DMS53 (cell line): ENCODE results near the gene MTSS2.

Experiments used
- DNase-seq: peaks from one replicate; lab custom pipeline; 2025; lab: John Stamatoyannopoulos, UW

Gene MTSS2

GRCh38 chr16:70670175-70670574, 15.7 kb downstream of the MTSS2 start:
- no peak for DNase-seq

- DNase-seq, result no peak
These were observed 19.8 kb downstream of the MTSS2 start for GRCh38 chr16:70665806-70666735.

- no peak for DNase-seq
These were observed 20.6 kb downstream of the MTSS2 start for GRCh38 chr16:70665113-70665694.

- no peak for DNase-seq
These were observed 21.3 kb downstream of the MTSS2 start for GRCh38 chr16:70664325-70665112.

- peak; percentile 17 for DNase-seq
These were observed 22.1 kb downstream of the MTSS2 start for GRCh38 chr16:70663524-70664324.

- no peak for DNase-seq
These were observed 22.8 kb downstream of the MTSS2 start for GRCh38 chr16:70662991-70663523.

- DNase-seq, result no peak
These were observed 23.8 kb downstream of the MTSS2 start for GRCh38 chr16:70661918-70662641.

GRCh38 chr16:70661534-70661917, 24.3 kb downstream of the MTSS2 start:
- no peak for DNase-seq

- no peak for DNase-seq
These were observed 25.0 kb downstream of the MTSS2 start for GRCh38 chr16:70660672-70661350.

GRCh38 chr16:70659953-70660671, 25.7 kb downstream of the MTSS2 start:
- DNase-seq, result no peak

- no peak for DNase-seq
These were observed 26.3 kb downstream of the MTSS2 start for GRCh38 chr16:70659546-70659945.

- DNase-seq, result no peak
These were observed 26.9 kb downstream of the MTSS2 start for GRCh38 chr16:70658921-70659320.

- DNase-seq, result peak; percentile 75
These were observed 27.9 kb downstream of the MTSS2 start for GRCh38 chr16:70657956-70658355.

GRCh38 chr16:70656712-70657263, 29.1 kb downstream of the MTSS2 start:
- DNase-seq, result no peak

GRCh38 chr16:70656065-70656711, 29.7 kb downstream of the MTSS2 start:
- DNase-seq, result no peak

- DNase-seq, result peak; percentile 80
These were observed 31.8 kb downstream of the MTSS2 start for GRCh38 chr16:70653809-70654771.

GRCh38 chr16:70653406-70653805, 32.4 kb downstream of the MTSS2 start:
- no peak for DNase-seq

- peak; percentile 14 for DNase-seq
These were observed 33.5 kb downstream of the MTSS2 start for GRCh38 chr16:70652322-70652721.
